RWPE2 (cell line): ENCODE measurements around the gene FOXP3.

Experiments
- ATAC-seq: fragments of 200-7000 bp; cut with Tn5 transposase; 3 replicates; pipeline ENCODE4 v1.9.1; 2021; ENCODE audit warnings: low read depth
- DNase-seq: peaks from one replicate; pipeline ENCODE4 v3.0.0-alpha.2; 2020; ENCODE audit warnings: low spot score
- H3K27ac ChIP-seq: fragments of 450-650 bp; 2 replicates; pipeline ENCODE4 v1.5.1; 2017; ENCODE audit warnings: mild to moderate bottlenecking; ENCODE audit not compliant: poor library complexity, severe bottlenecking
- H3K27me3 ChIP-seq: fragments of 250-450 bp; sonication (Bioruptor Pico); 2 replicates; pipeline ENCODE4 v1.5.1; 2021; ENCODE audit warnings: mild to moderate bottlenecking, moderate library complexity; ENCODE audit not compliant: insufficient read depth, poor library complexity, severe bottlenecking
- H3K36me3 ChIP-seq: fragments of 250-450 bp; sonication (Bioruptor Pico); 2 replicates; pipeline ENCODE4 v1.5.1; 2020; ENCODE audit warnings: low read depth, mild to moderate bottlenecking, moderate library complexity
- H3K4me1 ChIP-seq: fragments of 250-450 bp; sonication (Bioruptor Pico); 2 replicates; pipeline ENCODE4 v1.5.1; 2021; ENCODE audit warnings: mild to moderate bottlenecking, moderate library complexity; ENCODE audit not compliant: insufficient read depth, poor library complexity, severe bottlenecking
- H3K4me3 ChIP-seq: fragments of 250-450 bp; sonication (Bioruptor Pico); 2 replicates; pipeline ENCODE4 v1.5.1; 2021; ENCODE audit warnings: mild to moderate bottlenecking, moderate library complexity; ENCODE audit not compliant: severe bottlenecking
- H3K9me3 ChIP-seq: fragments of 250-450 bp; sonication (Bioruptor Pico); 2 replicates; pipeline ENCODE4 v1.5.1; 2021; ENCODE audit warnings: mild to moderate bottlenecking, moderate library complexity; ENCODE audit not compliant: severe bottlenecking
- CTCF ChIP-seq: fragments of 450-650 bp; IDR thresholded peaks from one replicate; pipeline ENCODE4 v1.5.1; 2017; ENCODE audit warnings: mild to moderate bottlenecking, moderate library complexity; ENCODE audit not compliant: poor library complexity, severe bottlenecking

FOXP3 gene

GRCh38 chrX:49256268-49256995 is 8.1 kb downstream of the FOXP3 start:
- no peak for TF ChIP-seq CTCF
- Histone ChIP-seq H3K27ac (no peak overlapping the region), H3K27me3 (no peaks in the 10 kb centered on the region), H3K9me3 (no peaks in the 10 kb centered on the region), H3K4me3 (no peak overlapping the region), H3K36me3 (no peaks in the 10 kb centered on the region), H3K4me1 (no peaks in the 10 kb centered on the region)
- no peak for ATAC-seq
- DNase-seq = no peak

GRCh38 chrX:49254639-49255038 is 9.9 kb downstream of the FOXP3 start:
- ATAC-seq (no peak), DNase-seq (no peak)
- Histone ChIP-seq H3K36me3 (no peaks in the 10 kb centered on the region), H3K9me3 (no peaks in the 10 kb centered on the region), H3K4me3 (no peak overlapping the region), H3K27me3 (no peaks in the 10 kb centered on the region), H3K27ac (no peak overlapping the region), H3K4me1 (no peaks in the 10 kb centered on the region)
- no peak for TF ChIP-seq CTCF

GRCh38 chrX:49251325-49251724 is 13.2 kb downstream of the FOXP3 start:
- Histone ChIP-seq H3K9me3 (no peaks in the 10 kb centered on the region), H3K4me1 (no peaks in the 10 kb centered on the region), H3K36me3 (no peaks in the 10 kb centered on the region), H3K27me3 (no peaks in the 10 kb centered on the region), H3K27ac (no peak overlapping the region), H3K4me3 (no peak overlapping the region)
- DNase-seq (no peak), ATAC-seq (no peak)
- no peak for TF ChIP-seq CTCF

GRCh38 chrX:49250578-49250977 is 13.9 kb downstream of the FOXP3 start:
- no peaks in the 10 kb centered on the region for H3K27me3 ChIP-seq
- ATAC-seq (no peak), DNase-seq (no peak)
- H3K9me3 ChIP-seq = no peaks in the 10 kb centered on the region
- no peak overlapping the region for H3K27ac ChIP-seq
- H3K36me3 ChIP-seq = 0 out of 2 replicates have a peak, but pooled peaks cover under 1% of the 10 kb centered on the region
- H3K4me3 ChIP-seq = no peak overlapping the region
- no peak for TF ChIP-seq CTCF
- H3K4me1 ChIP-seq = no peaks in the 10 kb centered on the region

GRCh38 chrX:49250066-49250465 is 14.4 kb downstream of the FOXP3 start:
- ATAC-seq (no peak), DNase-seq (no peak)
- Histone ChIP-seq H3K27ac (no peak overlapping the region), H3K4me1 (no peaks in the 10 kb centered on the region), H3K36me3 (0 out of 2 replicates have a peak, but pooled peaks cover 4% of the 10 kb centered on the region), H3K9me3 (no peaks in the 10 kb centered on the region), H3K4me3 (no peak overlapping the region), H3K27me3 (no peaks in the 10 kb centered on the region)
- TF ChIP-seq CTCF = no peak
